Upper lobe of left lung (tissue), 4 donors: ENCODE results near the gene SIN3A.

Source experiments
- EP300 ChIP-seq, 4 donors: sonication (generic); formaldehyde crosslinking; IDR thresholded peaks; one replicate each; pipeline ENCODE4 v1.5.1; 2017; ENCODE audit warnings: antibody characterized with exemption in 4 of 4, control low read depth in 2 of 4
- POLR2A ChIP-seq, 4 donors: fragments of 450-650 bp; IDR thresholded peaks; one replicate each; pipeline ENCODE4 v1.5.1; 2016 to 2017; ENCODE audit warnings: antibody characterized with exemption in 4 of 4, mild to moderate bottlenecking in 2 of 4
- TF ChIP-seq, protein P1 (sequence below), 6 experiments: fragments of 450-650 bp in 4 of 6; fragments of 200-600 bp in 2 of 6; sonication (generic) in 2 of 6; IDR thresholded peaks; one replicate each; pipeline ENCODE4 v1.5.1; 2016 to 2019; ENCODE audit warnings: antibody characterized with exemption in 6 of 6

DNA sequence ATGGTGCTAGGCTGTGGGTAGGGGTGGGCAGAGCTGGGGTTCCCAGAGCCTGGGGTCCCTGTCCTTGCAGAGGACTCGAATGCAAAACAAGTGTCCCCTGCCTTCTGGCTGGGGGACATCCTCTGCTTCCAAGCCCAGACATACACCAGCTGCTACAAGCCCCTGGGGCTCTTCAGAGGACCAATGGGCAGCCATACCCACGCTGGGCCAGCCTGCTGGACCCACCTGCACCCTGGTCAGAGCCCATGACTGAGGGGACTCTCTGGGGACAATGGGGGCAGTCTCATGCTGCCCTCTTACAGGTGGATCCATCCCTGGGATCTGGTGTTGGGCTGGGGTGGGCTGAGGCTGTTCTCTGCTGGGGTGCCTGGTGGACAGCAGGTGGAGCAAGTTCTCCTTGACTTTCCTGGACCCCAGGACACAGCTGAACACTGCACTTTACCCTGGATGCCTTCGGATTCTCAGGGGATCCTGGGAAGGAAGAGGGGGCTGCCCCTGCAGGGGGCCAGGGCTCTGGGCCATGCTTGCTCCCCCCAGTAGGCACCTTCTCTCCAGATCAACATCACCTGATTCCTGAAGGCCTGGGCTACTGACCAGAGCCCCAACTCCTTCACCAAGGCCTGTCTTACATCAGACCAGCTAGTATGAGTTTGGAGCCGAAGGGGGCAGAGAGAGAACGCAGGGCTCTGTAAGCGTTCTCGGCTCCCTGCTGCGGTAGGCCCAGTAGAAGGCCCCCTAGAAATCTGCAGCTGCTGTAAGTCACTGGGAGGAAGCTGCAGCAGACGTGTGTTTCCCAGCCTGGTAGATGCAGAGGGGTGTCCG lies 122.8 kb downstream of the SIN3A start:
- TF ChIP-seq, protein P1, sequence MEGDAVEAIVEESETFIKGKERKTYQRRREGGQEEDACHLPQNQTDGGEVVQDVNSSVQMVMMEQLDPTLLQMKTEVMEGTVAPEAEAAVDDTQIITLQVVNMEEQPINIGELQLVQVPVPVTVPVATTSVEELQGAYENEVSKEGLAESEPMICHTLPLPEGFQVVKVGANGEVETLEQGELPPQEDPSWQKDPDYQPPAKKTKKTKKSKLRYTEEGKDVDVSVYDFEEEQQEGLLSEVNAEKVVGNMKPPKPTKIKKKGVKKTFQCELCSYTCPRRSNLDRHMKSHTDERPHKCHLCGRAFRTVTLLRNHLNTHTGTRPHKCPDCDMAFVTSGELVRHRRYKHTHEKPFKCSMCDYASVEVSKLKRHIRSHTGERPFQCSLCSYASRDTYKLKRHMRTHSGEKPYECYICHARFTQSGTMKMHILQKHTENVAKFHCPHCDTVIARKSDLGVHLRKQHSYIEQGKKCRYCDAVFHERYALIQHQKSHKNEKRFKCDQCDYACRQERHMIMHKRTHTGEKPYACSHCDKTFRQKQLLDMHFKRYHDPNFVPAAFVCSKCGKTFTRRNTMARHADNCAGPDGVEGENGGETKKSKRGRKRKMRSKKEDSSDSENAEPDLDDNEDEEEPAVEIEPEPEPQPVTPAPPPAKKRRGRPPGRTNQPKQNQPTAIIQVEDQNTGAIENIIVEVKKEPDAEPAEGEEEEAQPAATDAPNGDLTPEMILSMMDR (IDR thresholded peaks at IDR 0.05) = no peak
- TF ChIP-seq POLR2A (IDR thresholded peaks at IDR 0.05) (no peak), EP300 (IDR thresholded peaks at IDR 0.05) (no peak)
